HepG2 (cell line): ENCODE results near the gene SPSB2. TPM values are rescaled to one million over a fixed set of nuclear protein-coding genes. Genes with fewer than 3 reads are reported as not detected.

ENCODE experiments used
- ATAC-seq: fragments of 200-7000 bp; cut with Tn5 transposase; 3 replicates; pipeline ENCODE4 v1.9.1; 2020; ENCODE audit warnings: mild to moderate bottlenecking, moderate library complexity
- BruUV-seq: library from RNA; stranded (reverse); fragments of 400-500 nt; replicated peaks from 2 replicates; lab custom pipeline; 2021; lab: Mats Ljungman, UMichigan
- CTCF ChIA-PET: fragments of 300-600 bp; formaldehyde crosslinking; extraction: SDS; loops from one replicate; lab custom pipeline; 2021; ENCODE audit warnings: low total read pairs, inconsistent platforms, low intra/inter-chr PET ratio; lab: Yijun Ruan, JAX
- POLR2A ChIA-PET: fragments of 350-600 bp; sonication (Branson Sonifier 250); formaldehyde crosslinking; loops from one replicate; lab custom pipeline; 2020; ENCODE audit warnings: antibody characterized with exemption, inconsistent platforms; lab: Yijun Ruan, JAX
- DNase-seq: peaks from one replicate; pipeline ENCODE4 v3.0.0-alpha.2; 2015; ENCODE audit warnings: low spot score
- FAIRE-seq: peaks from 3 replicates; lab custom pipeline; 2011; peaks lifted over from hg19 to GRCh38; lab: Jason Lieb, UNC
- H2AFZ ChIP-seq: one replicate; pipeline ENCODE4 v1.6.1; 2011; ENCODE audit warnings: low read length, inconsistent platforms
- H3K27ac ChIP-seq: fragments of 300-600 bp; 3 replicates; pipeline ENCODE4 v1.8.0; 2011; ENCODE audit warnings: mixed run types, mild to moderate bottlenecking, mixed read lengths, low read length, inconsistent platforms; ENCODE audit not compliant: insufficient read depth; ENCODE audit errors: extremely low read length
- H3K27me3 ChIP-seq, 2 experiments: fragments of 200-600 bp in 1 of 2; 2 replicates in 1 of 2; 3 replicates in 1 of 2; pipeline versions ENCODE4 v1.6.0 to v1.8.0; 2011; ENCODE audit warnings: low read length in 2 of 2, mild to moderate bottlenecking in 2 of 2, moderate library complexity in 2 of 2, inconsistent platforms in 1 of 2; ENCODE audit not compliant: insufficient read depth in 2 of 2, control insufficient read depth in 1 of 2
- H3K36me3 ChIP-seq, 2 experiments: fragments of 200-600 bp in 1 of 2; replicated peaks in 1 of 2; 2 replicates in 1 of 2; 3 replicates in 1 of 2; pipeline versions ENCODE4 v1.5.1 to v1.8.0; 2011; ENCODE audit warnings: low read length in 2 of 2, inconsistent platforms in 1 of 2; ENCODE audit not compliant: insufficient read depth in 2 of 2, control insufficient read depth in 1 of 2
- H3K4me1 ChIP-seq: 2 replicates; pipeline ENCODE4 v1.5.1; 2012; ENCODE audit warnings: low read length, inconsistent platforms; ENCODE audit not compliant: insufficient read depth
- H3K4me2 ChIP-seq: 2 replicates; pipeline ENCODE4 v1.6.0; 2011; ENCODE audit warnings: low read depth, low read length, inconsistent platforms
- H3K4me3 ChIP-seq, 3 experiments: fragments of 200-600 bp in 1 of 3; sonication (generic), shearing (Covaris generic) in 1 of 3; replicated peaks in 1 of 3; 2 replicates each; pipeline ENCODE4 v1.5.1; 2011 to 2016; ENCODE audit warnings: low read length in 3 of 3, inconsistent platforms in 2 of 3, low read depth in 2 of 3, mild to moderate bottlenecking in 2 of 3, control low read depth in 1 of 3, mixed read lengths in 1 of 3; ENCODE audit not compliant: insufficient read depth in 1 of 3
- H3K79me2 ChIP-seq: one replicate; pipeline ENCODE4 v1.6.1; 2011; ENCODE audit warnings: low read length, inconsistent platforms; ENCODE audit not compliant: insufficient read depth
- H3K9ac ChIP-seq: 2 replicates; pipeline ENCODE4 v1.6.0; 2011; ENCODE audit warnings: mild to moderate bottlenecking, low read depth, low read length, inconsistent platforms; ENCODE audit not compliant: insufficient read depth
- H3K9me3 ChIP-seq: 2 replicates; pipeline ENCODE4 v1.5.1; 2012; ENCODE audit warnings: mild to moderate bottlenecking, low read length
- H4K20me1 ChIP-seq: 2 replicates; pipeline ENCODE4 v1.6.0; 2011; ENCODE audit warnings: inconsistent platforms, mild to moderate bottlenecking, low read length, moderate library complexity; ENCODE audit not compliant: insufficient read depth
- FOXP4 ChIP-seq: sonication (generic); formaldehyde crosslinking; IDR thresholded peaks from 2 replicates; pipeline ENCODE4 v1.4.0; 2020; ENCODE audit warnings: missing genetic modification reagents
- PITX1 ChIP-seq: sonication (generic); formaldehyde crosslinking; IDR thresholded peaks from 2 replicates; pipeline ENCODE4 v1.5.1; 2020; ENCODE audit warnings: mild to moderate bottlenecking, missing genetic modification reagents
- TSC22D2 ChIP-seq: sonication (generic); formaldehyde crosslinking; IDR thresholded peaks from 2 replicates; pipeline ENCODE4 v1.5.1; 2020; ENCODE audit warnings: missing genetic modification reagents, mild to moderate bottlenecking, borderline replicate concordance
- YEATS2 ChIP-seq: sonication (generic); formaldehyde crosslinking; IDR thresholded peaks from 2 replicates; pipeline ENCODE4 v1.4.0; 2020; ENCODE audit warnings: missing genetic modification reagents, borderline replicate concordance
- ZBTB14 ChIP-seq: sonication (generic); formaldehyde crosslinking; IDR thresholded peaks from 2 replicates; pipeline ENCODE4 v1.4.0; 2020; ENCODE audit warnings: missing genetic modification reagents
- ZBTB38 ChIP-seq: sonication (generic); formaldehyde crosslinking; IDR thresholded peaks from 2 replicates; pipeline ENCODE4 v1.5.1; 2020; ENCODE audit warnings: mild to moderate bottlenecking, missing genetic modification reagents
- ZNF225 ChIP-seq: sonication (generic); formaldehyde crosslinking; IDR thresholded peaks from 2 replicates; pipeline ENCODE4 v1.4.0; 2020; ENCODE audit warnings: mild to moderate bottlenecking, missing genetic modification reagents
- ZNF354B ChIP-seq: sonication (generic); formaldehyde crosslinking; IDR thresholded peaks from 2 replicates; pipeline ENCODE4 v1.8.0; 2022; ENCODE audit warnings: mild to moderate bottlenecking, missing genetic modification reagents
- ZNF883 ChIP-seq: sonication (generic); formaldehyde crosslinking; IDR thresholded peaks from 2 replicates; pipeline ENCODE4 v1.5.1; 2020; ENCODE audit warnings: mild to moderate bottlenecking, missing genetic modification reagents; ENCODE audit errors: not compliant biosample characterization
- ZSCAN21 ChIP-seq: sonication (generic); formaldehyde crosslinking; IDR thresholded peaks from 2 replicates; pipeline ENCODE4 v1.8.0; 2022; ENCODE audit warnings: mild to moderate bottlenecking, missing genetic modification reagents, moderate library complexity, borderline replicate concordance
- WGBS: methylation state at CpG from one replicate; pipeline ENCODE4 v1.1.6; 2017; ENCODE audit warnings: low lambda C conversion rate; 5-methylcytosine and 5-hydroxymethylcytosine counted together
- in situ Hi-C: cut with HindIII; loops from 2 replicates; pipeline ENCODE4 v1.10.0; 2017; ENCODE audit warnings: low pct_unique_long_range_greater_than_20kb; ENCODE audit not compliant: extremely low pct_ligation_motif_present
- intact Hi-C: fragments of 100-400 bp; cut with micrococcal nuclease; formaldehyde crosslinking; loops from one replicate; pipeline ENCODE4 v1.10.0; 2022; ENCODE audit not compliant: unreplicated experiment
- polyA plus RNA-seq, 8 experiments: library from polyadenylated mRNA; depleted of rRNA in 3 of 8; stranded (reverse) in 7 of 8; unstranded in 1 of 8; fragments of >200 nt; fragmentation: Illumina TruSeq in 4 of 8; extraction: Trizol in 4 of 8; gene quantifications; 2 replicates each; pipeline versions ENCODE4 v1.2.1 to v1.2.3, GENCODE V29; 2011 to 2016; ENCODE audit warnings: low read depth in 4 of 8, missing spikeins in 1 of 8, mixed read lengths in 1 of 8; ENCODE audit not compliant: insufficient read depth in 1 of 8
- total RNA-seq, 5 experiments: library from RNA; depleted of rRNA; stranded (reverse); fragments of >200 nt; fragmentation: Illumina TruSeq; extraction: Trizol; gene quantifications; 2 replicates each; pipeline ENCODE4 v1.2.3, GENCODE V29; 2016; ENCODE audit warnings: low read depth in 1 of 5

SPSB2 gene
- total and polyA plus RNA-seq, 2 of the 13 experiments (the other 11 are each of a cell fraction or from before 2014, with no cell fraction given), result 2.0 to 6.2 TPM

GRCh38 chr12:6836851-6837250, 36.3 kb downstream of the SPSB2 start:
- TF ChIP-seq YEATS2 (CRISPR knock-in tag) (no peak), ZBTB14 (no peak), ZNF883 (CRISPR knock-in tag) (no peak), PITX1 (CRISPR knock-in tag) (no peak), ZBTB38 (CRISPR knock-in tag) (no peak), ZNF354B (no peak), ZNF225 (CRISPR knock-in tag) (no peak), TSC22D2 (CRISPR knock-in tag) (no peak), ZSCAN21 (no peak), FOXP4 (CRISPR knock-in tag) (no peak)
- Histone ChIP-seq H3K36me3 (peaks cover 12 to 33% of the 10 kb centered on the region in 2 experiments; a peak in 4 of 5 replicates), H4K20me1 (no peaks in the 10 kb centered on the region), H2AFZ (no peak overlapping the region), H3K9ac (no peak overlapping the region), H3K27ac (no peak overlapping the region), H3K4me3 (no peak overlapping the region), H3K4me1 (no peaks in the 10 kb centered on the region), H3K9me3 (no peaks in the 10 kb centered on the region), H3K27me3 (no peaks in the 10 kb centered on the region), H3K79me2 (no peaks in the 10 kb centered on the region), H3K4me2 (no peak overlapping the region)
- DNase-seq (no peak), FAIRE-seq (no peak), ATAC-seq (no peak)
- intact Hi-C loops, result no loop called here
- no TSS peak for BruUV-seq
- WGBS, result 94% methylated on average over 2 of the region's 16 CpGs
- in situ Hi-C loops, result no loop called here
- ChIA-PET POLR2A (interaction anchor here (1.2 to 2.7 kb wide), 2 partner anchors 15 to 70 kb away, joined by 3 to 13 read pairs; partner anchors contain the start of genes CDCA3 and USP5), CTCF (no interaction called here)
